HCT116 (cell line): ENCODE results near the gene CCDC148. TPM values are rescaled to one million over a fixed set of nuclear protein-coding genes. Genes with fewer than 3 reads are reported as not detected.

Experiments
- ATAC-seq: fragments of 200-7000 bp; cut with Tn5 transposase; 2 replicates; pipeline ENCODE4 v1.9.1; 2020; ENCODE audit warnings: mild to moderate bottlenecking, moderate library complexity
- BruUV-seq: library from RNA; stranded (reverse); fragments of 400-500 nt; replicated peaks from 2 replicates; lab custom pipeline; 2021; lab: Mats Ljungman, UMichigan
- CTCF ChIA-PET: fragments of 300-600 bp; sonication (Branson Sonifier 250); formaldehyde crosslinking; loops from one replicate; lab custom pipeline; 2021; ENCODE audit warnings: antibody characterized with exemption; lab: Charles Lee
- POLR2A ChIA-PET: fragments of 300-600, 350-600 bp; sonication (Branson Sonifier 250); formaldehyde crosslinking; loops from one replicate; lab custom pipeline; 2021; ENCODE audit warnings: antibody characterized with exemption; lab: Charles Lee
- RAD21 ChIA-PET, 2 experiments: fragments of 300-600 bp; sonication (Branson Sonifier 250); formaldehyde crosslinking; loops; one replicate each; lab custom pipeline; 2023; ENCODE audit warnings: low total read pairs in 2 of 2; ENCODE audit not compliant: uncharacterized antibody in 2 of 2, unreplicated experiment in 2 of 2, low non-redundant PET in 1 of 2; lab: Charles Lee
- DNase-seq: peaks from one replicate; pipeline ENCODE4 v3.0.0-alpha.2; 2010; ENCODE audit warnings: low read depth, low spot score
- H2AFZ ChIP-seq: fragments of 200-600 bp; shearing (Covaris generic), sonication (generic); 2 replicates; pipeline ENCODE4 v1.6.1; 2017; ENCODE audit warnings: low read depth, mixed run types, mixed read lengths, antibody characterized with exemption, low read length; ENCODE audit not compliant: poor library complexity, severe bottlenecking
- H3K27ac ChIP-seq: 2 replicates; pipeline ENCODE4 v1.5.1; 2012; ENCODE audit warnings: low read depth, low read length
- H3K27me3 ChIP-seq: fragments of 200-600 bp; sonication (generic); 2 replicates; pipeline ENCODE4 v1.6.1; 2016; ENCODE audit warnings: mixed run types, low read length, mixed read lengths; ENCODE audit not compliant: insufficient read depth
- H3K36me3 ChIP-seq, 2 experiments: fragments of 200-500 bp in 1 of 2; fragments of 200-600 bp in 1 of 2; sonication (Bioruptor generic) in 1 of 2; sonication (generic) in 1 of 2; 2 replicates each; pipeline versions ENCODE4 v1.5.1 to v1.6.1; 2014 to 2016; ENCODE audit warnings: low read length in 2 of 2, inconsistent platforms in 1 of 2, mixed read lengths in 1 of 2, mixed run types in 1 of 2; ENCODE audit not compliant: insufficient read depth in 2 of 2, control insufficient read depth in 1 of 2
- H3K4me1 ChIP-seq, 2 experiments: fragments of 200-600 bp in 1 of 2; sonication (generic) in 1 of 2; 2 replicates each; pipeline versions ENCODE4 v1.5.1 to v1.6.1; 2012 to 2017; ENCODE audit warnings: low read length in 2 of 2, inconsistent platforms in 1 of 2, mild to moderate bottlenecking in 1 of 2, mixed read lengths in 1 of 2, mixed run types in 1 of 2, moderate library complexity in 1 of 2; ENCODE audit not compliant: insufficient read depth in 2 of 2, control insufficient read depth in 1 of 2
- H3K4me2 ChIP-seq: fragments of 200-600 bp; sonication (generic); 2 replicates; pipeline ENCODE4 v1.6.1; 2017; ENCODE audit warnings: mixed run types, low read length, mixed read lengths
- H3K4me3 ChIP-seq, 2 experiments: fragments of 200-600 bp in 1 of 2; sonication (generic) in 1 of 2; replicated peaks in 1 of 2; 2 replicates each; pipeline ENCODE4 v1.5.1; 2011 to 2016; ENCODE audit warnings: low read length in 2 of 2, control low read depth in 1 of 2, low read depth in 1 of 2, mild to moderate bottlenecking in 1 of 2, mixed read lengths in 1 of 2, mixed run types in 1 of 2
- H3K79me2 ChIP-seq: fragments of 200-600 bp; sonication (generic); 2 replicates; pipeline ENCODE4 v1.6.1; 2017; ENCODE audit warnings: mild to moderate bottlenecking, mixed run types, low read length, moderate library complexity, mixed read lengths; ENCODE audit not compliant: insufficient read depth
- H3K9ac ChIP-seq: fragments of 200-600 bp; sonication (generic); 2 replicates; pipeline ENCODE4 v1.6.1; 2016; ENCODE audit warnings: low read length, mixed read lengths
- H3K9me2 ChIP-seq: fragments of 200-600 bp; sonication (generic), shearing (Covaris generic); 2 replicates; pipeline ENCODE4 v1.6.1; 2017; ENCODE audit warnings: mixed run types, mild to moderate bottlenecking, moderate library complexity; ENCODE audit not compliant: insufficient read depth
- H3K9me3 ChIP-seq, 2 experiments: fragments of 200-500 bp in 1 of 2; fragments of 200-600 bp in 1 of 2; sonication (Bioruptor generic) in 1 of 2; sonication (generic) in 1 of 2; 2 replicates each; pipeline ENCODE4 v1.6.1; 2014 to 2017; ENCODE audit warnings: low read length in 2 of 2, mixed read lengths in 2 of 2, inconsistent platforms in 1 of 2, low read depth in 1 of 2, mild to moderate bottlenecking in 1 of 2, mixed run types in 1 of 2, moderate library complexity in 1 of 2; ENCODE audit not compliant: control insufficient read depth in 1 of 2, insufficient read depth in 1 of 2
- H4K20me1 ChIP-seq: fragments of 200-600 bp; sonication (generic), shearing (Covaris generic); 2 replicates; pipeline ENCODE4 v1.6.1; 2017; ENCODE audit warnings: mixed run types, mild to moderate bottlenecking, moderate library complexity; ENCODE audit not compliant: insufficient read depth
- CBX3 ChIP-seq: IDR thresholded peaks from 2 replicates; pipeline ENCODE4 v1.6.1; 2012; ENCODE audit warnings: low read depth
- EZH2 ChIP-seq: fragments of 200-600 bp; sonication (generic); IDR thresholded peaks from 2 replicates; pipeline ENCODE4 v1.6.1; 2017; ENCODE audit warnings: antibody characterized with exemption, mixed run types
- FOSL1 ChIP-seq: IDR thresholded peaks from 2 replicates; pipeline ENCODE4 v1.6.1; 2012; ENCODE audit warnings: low read depth
- JUND ChIP-seq: IDR thresholded peaks from 2 replicates; pipeline ENCODE4 v1.6.1; 2012
- POLR2AphosphoS5 ChIP-seq: IDR thresholded peaks from 2 replicates; pipeline ENCODE4 v1.6.1; 2011; ENCODE audit warnings: mild to moderate bottlenecking, low read depth, low read length, moderate library complexity
- SIN3A ChIP-seq: IDR thresholded peaks from 2 replicates; pipeline ENCODE4 v1.6.1; 2012; ENCODE audit warnings: low read depth
- SP1 ChIP-seq: IDR thresholded peaks from 2 replicates; pipeline ENCODE4 v1.6.1; 2012; ENCODE audit warnings: low read depth
- SRF ChIP-seq: IDR thresholded peaks from 2 replicates; pipeline ENCODE4 v1.6.1; 2012; ENCODE audit warnings: low read depth
- ZBTB33 ChIP-seq: IDR thresholded peaks from 2 replicates; pipeline ENCODE4 v1.6.1; 2011; ENCODE audit warnings: mild to moderate bottlenecking, low read length, moderate library complexity; ENCODE audit not compliant: insufficient replicate concordance; ENCODE audit errors: extremely low read depth
- ZFX ChIP-seq: fragments of 450-650 bp; IDR thresholded peaks from 2 replicates; pipeline ENCODE4 v1.6.1; 2017
- ZNF274 ChIP-seq: fragments of 200-500 bp; sonication (Bioruptor generic); IDR thresholded peaks from 2 replicates; pipeline ENCODE4 v1.6.1; 2014; ENCODE audit warnings: mild to moderate bottlenecking, low read depth, low read length, inconsistent platforms
- intact Hi-C: fragments of 100-400 bp; cut with micrococcal nuclease; formaldehyde crosslinking; loops from 2 replicates; pipeline ENCODE4 v1.10.0; 2022
- total RNA-seq: library from RNA; stranded (reverse); gene quantifications from one replicate; pipeline ENCODE4 v1.2.1, GENCODE V29; 2021; ENCODE audit not compliant: unreplicated experiment
- TF ChIP-seq, protein P1 (sequence below): IDR thresholded peaks from 2 replicates; pipeline ENCODE4 v1.6.1; 2012

CCDC148 gene
- total RNA-seq, 1 experiment from 2014 or later: 0.59 TPM

DNA sequence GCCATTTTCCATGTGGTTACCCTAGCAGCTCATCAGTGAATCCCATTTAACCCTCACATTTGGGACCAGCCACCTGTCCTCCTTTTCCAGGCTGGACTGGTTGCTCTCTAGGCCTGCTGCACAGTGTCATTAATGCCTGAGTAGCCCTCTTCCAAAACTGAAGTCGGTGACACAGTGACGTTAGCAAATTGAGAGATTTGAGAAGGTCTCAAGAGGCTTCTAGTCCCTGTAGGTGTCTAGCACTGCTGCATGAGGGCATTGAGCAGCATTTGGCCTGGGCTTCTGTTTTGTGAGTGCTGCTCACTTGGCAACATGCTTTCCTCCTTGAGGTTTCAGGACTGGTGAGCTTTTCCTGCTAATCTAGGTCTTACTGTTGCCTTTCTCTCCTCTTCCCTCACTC is 36.9 kb upstream of the CCDC148 start:
- no TSS peak for BruUV-seq
- H3K4me3 ChIP-seq: no peak overlapping the region
- H3K27me3 ChIP-seq: no peaks in the 10 kb centered on the region
- CTCF ChIA-PET: no interaction called here
- H3K79me2 ChIP-seq: peaks cover 91% of the 10 kb centered on the region
- POLR2A ChIA-PET: no interaction called here
- intact Hi-C loops: no loop called here
- no peak overlapping the region for H3K4me2 ChIP-seq
- no peak overlapping the region for H3K27ac ChIP-seq
- no peak overlapping the region for H2AFZ ChIP-seq
- RAD21 ChIA-PET: no interaction called here
- H3K9me2 ChIP-seq: no peaks in the 10 kb centered on the region
- H4K20me1 ChIP-seq: no peaks in the 10 kb centered on the region; the same call in 1 of the 2 replicates
- no peaks in the 10 kb centered on the region for H3K9me3 ChIP-seq
- DNase-seq: no peak
- TF ChIP-seq, protein P1, sequence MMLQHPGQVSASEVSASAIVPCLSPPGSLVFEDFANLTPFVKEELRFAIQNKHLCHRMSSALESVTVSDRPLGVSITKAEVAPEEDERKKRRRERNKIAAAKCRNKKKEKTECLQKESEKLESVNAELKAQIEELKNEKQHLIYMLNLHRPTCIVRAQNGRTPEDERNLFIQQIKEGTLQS: no peak
- TF ChIP-seq SRF (no peak), FOSL1 (no peak), CBX3 (no peak), EZH2 (no peak), SIN3A (no peak), JUND (no peak), POLR2AphosphoS5 (no peak), SP1 (no peak), ZBTB33 (no peak), ZNF274 (no peak), ZFX (no peak)
- H3K9ac ChIP-seq: no peak overlapping the region
- no peaks in the 10 kb centered on the region; a peak in 1 of 4 replicates for H3K4me1 ChIP-seq
- ATAC-seq: no peak
- no peaks in the 10 kb centered on the region for H3K36me3 ChIP-seq
